ENCODE measurements around the gene ZFYVE28.

ZFYVE28 gene

DNA sequence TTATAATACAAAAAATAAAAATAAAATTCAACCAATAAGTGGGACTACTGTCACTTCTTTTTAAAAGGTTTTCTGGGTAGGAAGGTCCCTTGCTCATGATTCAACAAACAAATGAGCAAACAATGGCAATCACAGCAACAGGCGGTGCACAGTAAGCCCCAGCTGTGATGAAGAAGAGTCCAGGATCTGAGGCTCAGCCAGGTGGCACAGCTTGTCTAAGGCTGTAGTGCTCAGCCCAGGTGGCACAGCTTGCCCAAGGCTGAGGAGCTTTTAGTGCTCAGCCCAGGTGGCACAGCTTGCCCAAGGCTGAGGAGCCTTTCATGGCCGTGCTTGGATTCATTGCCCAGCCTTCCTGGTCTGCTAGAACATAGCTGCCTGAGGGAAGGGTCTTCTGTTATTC, 75.0 kb downstream of the ZFYVE28 start:
- DNase-seq, result no peak

DNA sequence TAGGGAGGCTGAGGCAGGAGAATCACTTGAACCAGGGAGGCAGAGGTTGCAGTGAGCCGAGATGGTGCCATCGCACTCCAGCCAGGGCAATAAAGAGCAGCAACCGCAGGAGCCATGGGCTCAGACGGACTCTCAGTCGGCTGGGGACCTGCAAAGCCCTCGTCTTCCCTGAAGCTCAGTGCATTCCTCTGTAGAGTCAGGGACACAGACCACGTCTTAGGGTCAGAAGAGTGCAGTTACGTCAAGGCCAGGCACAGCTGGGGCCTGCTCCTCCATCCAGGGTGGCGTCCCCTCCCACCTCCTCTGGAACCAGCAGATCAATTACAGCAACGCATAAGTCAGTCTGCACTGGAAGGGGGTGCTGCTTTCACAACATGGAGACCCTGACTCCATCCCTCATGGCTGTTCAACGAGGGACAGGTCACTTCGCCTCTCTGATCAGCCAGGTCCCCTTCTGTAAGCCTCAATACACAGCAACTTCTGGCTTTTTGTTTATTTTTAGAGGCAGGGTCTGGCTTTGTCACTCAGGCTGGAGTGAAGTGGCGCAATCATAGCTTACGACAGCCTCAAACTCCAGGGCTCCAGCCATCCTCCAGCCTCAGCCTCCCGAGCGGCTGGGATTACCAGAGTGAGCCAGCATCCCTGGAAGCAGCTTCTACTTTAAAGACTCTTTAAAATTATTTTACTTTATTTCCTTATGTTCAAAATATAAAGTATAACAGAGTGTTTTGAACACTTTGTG, 76.4 kb downstream of the ZFYVE28 start:
- DNase-seq, result no peak

DNA sequence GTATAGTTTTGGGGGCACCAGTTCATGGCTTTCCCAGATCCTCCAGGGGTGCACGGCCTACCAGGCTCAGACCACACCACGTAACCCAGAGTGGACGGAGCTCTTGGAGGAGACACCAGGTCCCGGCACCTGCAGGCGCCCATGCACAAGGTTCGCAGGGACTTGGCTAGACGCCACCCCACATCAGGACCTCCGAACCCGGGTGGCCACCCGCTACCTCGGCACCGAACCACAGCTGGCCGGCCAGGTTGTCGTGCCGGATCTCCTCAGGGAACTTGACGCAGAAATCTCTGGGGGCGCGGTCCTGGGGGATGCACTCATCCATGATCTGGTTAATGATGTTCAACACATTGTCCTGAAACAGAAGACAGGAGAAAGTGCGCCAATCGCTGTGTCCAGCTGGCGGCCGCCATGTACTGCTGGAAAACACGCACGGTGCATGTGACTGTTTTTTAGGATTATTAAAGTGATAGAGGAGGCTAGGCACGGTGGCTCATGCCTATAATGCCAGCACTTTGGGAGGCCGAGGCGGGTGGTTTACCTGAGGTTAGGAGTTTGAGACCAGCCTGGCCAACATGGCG, 77.1 kb downstream of the ZFYVE28 start:
- DNase-seq, result no peak

DNA sequence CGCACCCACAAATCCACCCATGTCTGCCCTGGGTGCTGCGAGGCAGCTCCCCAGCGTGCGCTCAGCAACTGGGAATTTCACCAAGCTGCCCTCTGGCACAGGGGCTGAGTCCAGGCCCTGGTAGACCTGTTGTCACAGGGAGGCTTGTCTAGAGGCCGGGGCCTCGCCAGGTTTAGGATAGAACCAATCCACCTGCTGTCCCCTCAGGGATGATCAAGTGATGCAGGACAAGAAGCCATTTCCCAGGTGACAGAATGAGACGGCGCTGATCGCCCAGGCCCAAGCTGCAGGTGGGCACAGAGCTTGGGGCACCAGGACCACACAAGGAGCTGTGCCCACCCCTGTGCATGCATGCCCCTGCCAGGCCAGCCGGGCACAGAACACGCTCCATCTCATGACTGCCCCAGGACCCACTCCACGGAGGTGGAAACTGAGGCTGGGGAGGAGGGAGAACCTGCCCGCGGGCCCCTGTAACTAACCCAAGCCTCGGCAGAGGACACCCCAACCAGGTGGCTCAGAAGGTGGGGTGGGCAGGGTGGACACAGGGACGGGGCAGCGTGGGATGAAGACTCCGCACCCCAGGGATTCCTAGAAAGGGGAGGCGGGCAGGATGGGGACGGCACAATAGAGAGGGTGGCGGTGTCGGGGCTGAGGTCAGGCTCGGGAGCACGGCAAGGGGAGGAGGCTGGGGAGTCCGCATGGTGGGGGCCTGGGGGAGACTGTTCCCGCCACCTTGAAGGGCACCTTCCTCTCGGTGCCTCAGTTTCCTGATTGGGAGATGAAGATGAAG, 78.0 kb downstream of the ZFYVE28 start:
- DNase-seq, result no peak

DNA sequence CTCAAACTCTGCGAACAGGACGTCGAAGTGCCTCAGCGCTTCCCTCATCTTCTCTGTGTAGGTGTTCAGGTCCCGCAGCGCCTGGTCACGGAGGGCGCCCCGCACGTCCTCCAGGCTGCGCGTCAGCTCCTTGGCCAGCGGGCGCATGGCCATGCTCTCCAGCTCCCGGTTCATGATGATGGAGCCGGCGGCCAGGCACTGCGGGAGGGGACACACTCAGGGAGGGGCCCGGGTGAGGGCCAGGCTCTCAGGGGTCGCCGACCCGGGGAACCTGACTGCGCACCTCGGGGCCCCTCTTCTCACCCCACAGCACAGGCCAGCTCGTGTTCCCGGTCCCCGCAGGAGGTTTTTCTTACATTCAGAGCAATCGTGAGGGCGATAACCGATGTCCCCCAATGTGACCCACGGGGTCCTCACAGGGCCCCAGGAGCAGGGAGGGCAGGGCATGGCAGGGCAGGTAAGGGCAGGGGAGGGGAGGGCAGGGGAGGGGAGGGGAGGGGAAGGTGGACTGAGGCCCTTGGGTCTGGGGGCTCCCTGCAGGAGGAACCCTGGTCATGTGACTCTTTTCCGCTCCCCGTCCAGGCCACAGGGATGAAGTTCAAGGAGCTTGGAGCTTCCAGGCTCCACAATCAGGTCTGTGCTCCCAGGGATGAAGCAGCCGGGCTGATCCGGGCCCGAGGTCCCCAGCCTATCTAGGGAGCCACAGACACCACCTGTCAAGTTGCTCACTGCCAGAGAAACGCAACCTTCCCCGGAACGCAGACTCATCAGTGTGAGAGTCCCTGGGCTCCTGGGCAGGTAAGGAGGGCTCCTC, 78.8 kb downstream of the ZFYVE28 start:
- DNase-seq, result no peak

DNA sequence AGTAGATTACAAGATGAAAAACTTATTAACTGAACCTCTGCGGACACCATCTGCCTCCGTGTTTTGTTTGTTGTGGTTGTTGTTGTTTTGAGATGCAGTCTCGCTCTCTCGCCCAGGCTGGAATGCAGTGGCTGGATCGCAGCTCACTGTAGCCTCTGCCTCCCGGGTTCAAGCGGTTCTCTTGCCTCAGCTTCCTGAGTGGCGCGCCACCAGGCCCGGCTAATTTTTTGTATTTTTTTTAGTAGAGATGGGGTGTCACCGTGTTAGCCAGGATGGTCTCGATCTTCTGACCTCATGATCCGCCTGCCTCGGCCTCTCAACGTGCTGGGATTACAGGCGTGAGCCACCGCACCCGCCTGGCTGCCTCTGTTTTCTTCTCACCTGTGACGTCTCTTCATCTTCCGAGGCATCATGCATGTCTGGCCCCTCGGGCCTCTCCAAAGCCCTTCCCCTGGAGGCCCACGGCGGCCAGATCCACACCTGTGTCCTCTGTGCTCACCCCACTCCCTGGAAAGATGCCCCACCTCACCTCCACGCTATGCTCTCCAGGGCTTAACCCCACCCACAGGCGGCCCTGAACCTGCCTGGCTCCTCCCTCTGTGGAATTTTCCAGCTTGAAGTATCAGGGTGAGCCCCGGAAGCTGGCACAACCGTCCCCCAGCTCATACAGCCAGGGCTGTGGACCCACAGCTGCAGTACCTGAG, 79.5 kb downstream of the ZFYVE28 start:
- DNase-seq, result no peak

DNA sequence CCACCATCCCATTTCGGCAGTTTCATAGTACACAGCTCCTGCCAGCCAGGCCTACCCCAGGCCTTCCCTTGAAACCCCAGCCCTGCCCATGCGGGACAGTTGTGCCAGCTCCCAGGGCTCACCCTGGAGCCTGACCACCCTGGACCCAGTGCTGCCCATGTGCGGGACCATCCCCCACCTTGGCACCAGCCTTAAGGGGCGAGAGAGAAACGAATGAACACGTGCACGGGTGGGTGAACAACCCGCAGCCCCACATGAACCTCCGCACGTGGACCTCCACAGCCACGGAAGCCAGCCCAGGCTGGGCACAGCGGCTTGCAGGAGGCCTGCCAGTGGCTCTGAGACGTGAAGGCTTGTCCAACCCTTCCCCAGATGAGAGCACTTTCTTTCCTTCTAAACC, 80.5 kb downstream of the ZFYVE28 start:
- no peak for DNase-seq

DNA sequence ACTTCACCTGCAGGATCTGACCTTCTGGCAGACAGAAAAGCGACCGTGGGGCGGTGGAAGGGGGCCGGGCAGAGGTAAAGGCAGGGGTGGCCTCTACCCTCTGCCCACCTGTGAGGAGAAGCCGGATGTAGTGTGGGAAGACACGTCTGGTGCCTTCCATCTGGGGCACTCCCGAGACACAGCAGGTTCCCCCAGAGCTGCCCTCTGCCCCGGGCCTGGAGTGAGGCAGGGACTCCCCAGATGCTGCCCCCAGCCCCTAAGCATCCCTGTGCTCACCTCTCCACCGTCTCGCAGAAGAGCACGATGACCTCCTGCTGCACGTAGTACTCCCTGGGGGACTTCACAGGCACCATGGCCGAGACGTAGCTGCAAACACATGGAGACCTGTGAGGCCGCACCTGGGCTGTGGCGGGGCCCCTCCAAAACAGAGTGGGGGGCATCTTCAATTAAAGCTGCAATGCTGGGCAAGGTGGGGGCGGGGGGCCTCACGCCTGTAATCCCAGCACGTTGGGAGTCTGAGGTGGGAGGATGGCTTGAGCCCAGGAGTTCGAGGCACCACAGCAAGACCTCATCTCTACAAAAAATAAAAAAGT, 81.2 kb downstream of the ZFYVE28 start:
- DNase-seq, result no peak

DNA sequence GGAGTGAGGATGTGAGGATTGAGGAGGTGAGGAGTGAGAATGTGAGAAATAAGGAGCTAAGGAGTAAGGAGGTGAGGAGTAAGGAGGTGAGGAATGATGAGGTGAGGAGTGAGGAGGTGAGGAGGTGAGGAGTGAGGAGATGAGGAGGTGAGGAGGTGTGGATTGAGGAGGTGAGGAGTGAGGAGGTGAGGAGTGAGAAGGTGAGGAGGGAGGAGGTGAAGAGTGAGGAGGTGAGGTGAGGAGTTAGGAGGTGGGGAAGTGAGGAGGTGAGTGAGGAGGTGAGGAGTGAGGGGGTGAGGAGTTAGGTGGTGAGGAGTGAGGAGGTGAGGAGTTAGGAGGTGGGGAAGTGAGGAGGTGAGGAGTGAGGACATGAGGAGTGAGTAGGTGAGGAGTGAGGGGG, 81.8 kb downstream of the ZFYVE28 start:
- no peak for DNase-seq

DNA sequence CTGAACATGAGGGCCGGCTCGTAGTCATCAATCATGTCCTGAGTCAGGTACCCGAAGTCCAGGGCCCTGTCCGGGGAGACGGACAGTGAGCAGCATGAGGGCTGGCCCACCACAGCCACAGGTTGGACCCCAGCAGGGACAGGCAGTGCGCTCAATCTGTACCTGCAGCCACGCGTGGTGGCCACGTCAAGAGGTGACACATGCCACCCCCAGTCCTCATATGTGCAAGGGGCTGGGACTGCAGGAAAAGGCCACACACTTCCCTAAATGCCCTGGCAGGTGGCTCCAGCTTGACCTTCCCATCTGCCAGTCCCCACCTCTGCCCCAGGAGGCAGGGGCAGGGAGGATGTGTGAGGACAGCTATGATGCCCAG, 82.7 kb downstream of the ZFYVE28 start:
- no peak for DNase-seq

DNA sequence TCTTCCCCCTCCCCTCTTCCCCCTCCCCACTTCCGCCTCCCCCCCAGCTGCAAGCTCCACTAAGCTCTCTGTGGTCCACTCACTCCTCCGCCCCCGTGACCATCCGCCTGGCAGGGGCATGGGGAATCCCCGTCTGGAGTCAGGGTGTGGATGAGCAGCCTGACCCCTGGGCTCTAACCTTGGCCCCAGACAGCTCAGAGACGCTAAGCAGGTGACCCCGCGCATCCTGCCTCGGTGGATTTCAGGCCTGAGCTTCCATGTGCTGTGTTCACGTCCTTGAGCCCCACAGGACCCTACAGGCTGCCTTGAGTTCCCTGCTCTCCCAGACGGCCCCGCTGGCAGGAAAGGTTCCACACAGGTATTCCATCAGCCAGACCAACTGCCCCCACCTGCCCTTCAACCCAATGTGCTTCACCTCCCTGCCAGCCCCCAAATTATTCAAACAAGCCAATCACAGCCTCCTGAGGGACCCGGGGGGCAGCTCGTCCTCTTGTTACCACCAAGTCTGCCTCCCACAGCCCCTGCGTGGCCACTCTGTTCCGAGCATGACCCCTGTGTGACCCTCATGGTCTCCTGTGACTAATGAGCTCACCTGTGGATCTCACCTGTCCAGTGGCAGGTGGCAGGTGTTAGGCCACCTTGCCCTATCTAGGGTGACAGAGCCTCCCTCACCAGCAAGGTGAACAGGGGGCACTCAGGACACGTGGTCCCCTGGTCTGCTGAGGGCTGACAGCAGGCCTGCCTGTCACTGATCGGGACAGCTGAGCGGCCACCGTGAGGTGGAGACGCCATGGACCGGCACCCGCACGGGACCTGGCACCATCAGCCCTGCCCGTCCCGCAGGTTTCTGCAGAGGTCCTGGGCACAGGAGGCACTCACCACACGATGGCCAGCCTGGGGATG, 83.4 kb downstream of the ZFYVE28 start:
- DNase-seq, result no peak

DNA sequence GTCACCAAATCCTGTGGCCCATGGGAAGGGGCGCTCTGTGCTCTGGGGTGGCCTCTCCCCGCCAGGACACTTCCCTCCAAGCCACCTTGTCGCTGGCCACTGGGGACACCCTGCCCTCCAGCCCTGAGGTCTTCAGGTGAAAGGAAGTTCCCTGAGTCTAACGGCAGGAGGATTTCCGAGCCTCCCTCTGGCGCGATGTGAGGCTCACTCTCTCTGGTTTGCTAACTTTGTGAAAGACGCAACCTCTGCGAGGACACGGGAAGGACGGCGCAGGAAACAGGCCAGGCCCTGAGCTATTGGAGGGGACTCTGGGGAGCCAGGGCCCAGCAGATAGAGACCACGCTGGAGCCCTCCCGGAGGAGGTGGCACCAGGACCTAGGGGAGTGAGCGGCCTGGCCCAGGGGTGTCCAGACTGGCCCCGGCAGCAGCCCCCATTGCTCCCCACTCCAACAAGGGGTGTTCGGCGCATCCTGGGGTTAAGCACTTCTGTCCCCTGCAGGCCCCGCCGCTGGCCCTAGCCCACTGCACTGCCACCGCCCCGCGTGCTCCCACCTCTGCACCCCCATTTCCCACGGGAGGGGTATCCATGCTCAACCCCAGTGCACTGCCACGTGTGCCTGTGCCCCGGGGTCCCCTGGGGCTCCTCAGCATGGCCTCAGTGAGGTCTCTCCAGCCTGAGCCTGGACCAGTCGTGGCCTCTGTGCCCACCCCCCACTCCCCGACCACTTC, 84.4 kb downstream of the ZFYVE28 start:
- DNase-seq, result no peak

DNA sequence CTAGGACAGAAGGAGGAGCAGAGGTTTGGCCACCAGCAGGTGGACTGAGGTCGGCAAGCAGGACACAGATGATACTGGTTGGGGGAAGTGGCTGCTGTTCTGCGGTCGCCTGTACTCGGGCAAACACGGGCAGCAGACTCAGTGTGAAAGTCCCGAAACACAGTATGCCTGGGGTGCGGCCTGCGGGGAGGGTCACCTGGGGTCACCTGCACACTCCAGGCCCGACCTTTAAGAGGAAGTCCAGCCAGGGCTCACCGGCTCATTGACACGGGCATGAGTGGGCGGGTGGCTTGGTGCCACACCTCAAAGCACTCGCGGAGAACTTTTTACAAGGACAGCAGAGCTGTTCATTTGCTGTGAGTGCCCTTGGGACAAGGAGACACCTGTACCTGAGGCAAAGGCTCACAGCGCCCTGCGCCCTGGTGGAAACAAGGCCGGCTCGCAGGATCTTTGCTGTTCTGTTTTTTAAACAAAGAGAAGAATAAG, 85.0 kb downstream of the ZFYVE28 start:
- DNase-seq, result no peak

DNA sequence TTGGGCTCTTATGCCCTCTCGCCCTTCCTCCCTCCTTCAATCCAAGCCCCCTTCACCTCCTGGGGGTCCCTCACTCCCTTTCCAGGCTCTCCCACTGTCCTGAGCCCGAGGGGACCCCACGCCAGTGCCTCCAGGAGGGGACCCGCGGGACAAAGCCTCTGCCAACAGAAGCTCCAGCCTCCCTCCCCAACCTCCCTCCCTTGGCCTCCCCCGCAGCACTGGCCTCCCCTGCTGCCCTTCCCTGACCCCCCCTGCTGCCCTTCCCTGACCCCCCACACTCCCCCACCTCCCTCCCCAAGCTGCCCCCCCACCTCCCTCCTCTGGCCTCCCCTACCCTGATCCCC, 85.5 kb downstream of the ZFYVE28 start:
- no peak for DNase-seq

DNA sequence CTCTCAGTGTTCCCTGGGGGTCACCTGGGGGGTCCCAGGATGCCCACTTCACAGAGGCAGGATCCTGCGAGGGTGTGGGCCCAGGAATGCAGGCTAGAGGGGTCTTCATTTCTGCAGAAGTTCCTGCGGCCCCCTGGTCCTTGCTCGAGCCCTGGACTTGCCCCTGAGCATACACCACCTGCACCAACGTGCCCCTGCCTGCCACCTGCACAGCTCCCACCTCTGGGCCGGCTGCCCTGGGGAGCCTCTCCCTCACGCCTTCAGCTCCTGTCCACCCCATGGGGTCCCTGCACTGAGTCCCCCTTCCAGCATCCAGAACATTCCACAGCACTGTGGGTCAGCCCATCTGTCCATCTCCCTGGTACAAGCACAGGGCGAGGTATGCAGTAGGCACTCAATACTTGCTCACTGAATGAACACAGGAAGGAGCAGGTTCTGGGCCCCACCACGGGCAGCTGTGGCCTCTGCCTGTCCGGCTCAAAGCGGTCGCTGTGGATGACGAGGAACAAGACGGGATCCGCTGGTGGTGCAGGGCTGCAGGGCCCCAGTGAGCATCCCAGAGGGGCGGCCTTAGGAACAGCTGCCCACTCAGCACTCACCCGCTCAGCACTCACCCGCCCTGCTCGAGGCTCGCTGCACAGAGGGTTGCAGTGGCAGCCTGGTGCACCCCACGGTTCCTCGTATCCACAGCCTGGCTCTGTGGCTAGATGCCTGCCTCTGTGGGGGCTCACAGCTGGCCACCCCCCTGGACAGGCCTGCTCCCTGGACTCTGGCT, 86.1 kb downstream of the ZFYVE28 start:
- DNase-seq, result no peak

DNA sequence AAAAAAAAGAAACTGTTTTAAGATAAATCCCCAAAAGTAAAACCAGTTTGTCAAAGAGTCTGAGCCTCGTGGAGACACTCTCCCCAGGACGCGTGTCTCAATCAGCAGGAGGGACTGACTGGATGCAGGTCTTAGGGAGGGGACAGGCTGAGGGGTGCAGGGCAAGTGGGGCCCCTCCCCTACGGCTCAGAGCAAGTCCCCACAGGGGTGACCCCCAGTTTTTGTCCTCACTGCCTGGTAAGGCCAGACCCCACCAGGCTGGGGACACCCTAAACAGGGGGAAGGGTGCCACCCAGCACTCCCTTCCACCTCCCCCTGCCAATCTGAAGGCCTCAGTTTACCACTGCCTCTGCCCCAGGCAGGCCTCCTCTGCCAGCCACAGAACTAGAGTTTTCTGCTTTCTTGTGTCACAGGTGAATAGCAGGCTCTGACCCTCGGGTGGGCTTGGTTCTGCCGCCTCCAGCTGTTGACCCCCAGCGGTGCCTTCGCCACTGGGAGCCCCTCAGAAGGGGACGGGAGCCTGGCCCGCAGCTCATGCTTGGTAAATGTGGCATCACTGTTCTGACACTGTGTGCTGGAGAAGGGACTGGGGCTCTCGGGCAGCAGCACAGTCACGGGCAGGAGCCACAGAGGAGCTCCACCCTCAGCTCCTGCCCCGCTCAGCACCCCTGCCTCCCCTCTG, 86.8 kb downstream of the ZFYVE28 start:
- no peak for DNase-seq

DNA sequence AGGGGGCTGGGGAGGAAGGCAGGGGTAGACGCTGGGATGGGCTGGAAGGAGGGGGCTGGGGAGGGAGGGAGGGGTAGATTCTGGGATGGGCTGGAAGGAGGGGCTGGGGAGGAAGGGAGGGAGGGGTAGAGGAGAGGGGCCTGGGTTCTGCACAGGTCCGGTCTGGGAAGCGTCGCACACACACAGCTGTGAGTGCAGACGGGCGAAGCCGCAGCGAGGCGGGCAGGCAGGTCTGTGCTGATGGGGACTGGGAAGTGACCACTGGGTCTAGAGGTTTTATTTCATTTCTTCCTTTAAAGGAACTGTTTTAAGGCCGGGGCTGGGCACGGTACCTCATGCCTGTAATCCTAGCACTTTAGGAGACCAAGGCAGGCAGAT, 87.4 kb downstream of the ZFYVE28 start:
- no peak for DNase-seq

DNA sequence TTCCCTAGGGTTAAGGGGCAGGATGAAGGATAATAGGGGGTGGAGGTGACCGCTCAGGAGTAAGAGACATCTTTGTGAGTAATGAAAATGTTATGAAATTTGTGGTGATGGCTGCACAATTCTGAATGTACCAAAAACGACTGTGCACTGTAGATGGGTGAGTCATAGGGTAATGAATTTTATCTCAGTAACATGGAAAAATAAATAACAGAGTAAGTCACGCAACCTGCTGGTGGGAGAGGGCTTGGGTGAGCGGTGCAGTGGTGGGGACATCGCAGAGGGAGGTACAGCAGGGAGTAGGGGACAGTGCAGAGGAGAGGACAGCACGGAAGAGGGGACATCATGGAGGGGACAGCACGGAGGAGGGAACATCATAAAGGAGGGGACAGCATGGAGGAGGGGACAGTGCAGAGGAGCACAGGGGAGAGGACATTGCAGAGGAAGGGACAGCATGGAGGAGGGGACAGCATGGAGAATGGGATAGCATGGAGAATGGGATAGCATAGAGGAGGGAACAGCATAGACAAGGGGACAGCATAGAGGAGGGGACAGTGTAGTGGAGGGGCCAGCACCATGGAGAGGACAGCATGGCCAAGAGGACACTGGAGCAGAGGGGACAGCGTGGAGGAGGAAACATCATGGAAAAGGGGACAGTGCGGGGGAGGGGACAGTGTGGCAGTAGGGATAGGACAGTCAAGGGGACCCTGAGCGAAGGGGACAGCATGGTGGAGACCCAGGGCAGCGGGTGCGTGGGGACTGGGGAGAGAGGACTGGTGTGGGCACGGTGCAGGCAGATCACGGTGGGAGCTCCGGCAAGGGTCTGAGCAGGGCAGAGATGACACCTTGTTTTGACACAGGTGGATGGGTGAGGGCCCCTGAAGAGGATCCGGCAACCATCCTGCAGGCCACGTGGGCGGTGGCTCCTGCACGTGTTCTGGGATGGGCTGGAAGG, 88.1 kb downstream of the ZFYVE28 start:
- no peak for DNase-seq
